GM19099 (cell line): ENCODE data around the gene IHH.

ENCODE experiments used
- POLR2A ChIP-seq: IDR thresholded peaks from 3 replicates; pipeline ENCODE4 v1.6.1; 2011; ENCODE audit warnings: low read depth; ENCODE audit not compliant: insufficient read length; ENCODE audit errors: extremely low read depth

Gene IHH

DNA sequence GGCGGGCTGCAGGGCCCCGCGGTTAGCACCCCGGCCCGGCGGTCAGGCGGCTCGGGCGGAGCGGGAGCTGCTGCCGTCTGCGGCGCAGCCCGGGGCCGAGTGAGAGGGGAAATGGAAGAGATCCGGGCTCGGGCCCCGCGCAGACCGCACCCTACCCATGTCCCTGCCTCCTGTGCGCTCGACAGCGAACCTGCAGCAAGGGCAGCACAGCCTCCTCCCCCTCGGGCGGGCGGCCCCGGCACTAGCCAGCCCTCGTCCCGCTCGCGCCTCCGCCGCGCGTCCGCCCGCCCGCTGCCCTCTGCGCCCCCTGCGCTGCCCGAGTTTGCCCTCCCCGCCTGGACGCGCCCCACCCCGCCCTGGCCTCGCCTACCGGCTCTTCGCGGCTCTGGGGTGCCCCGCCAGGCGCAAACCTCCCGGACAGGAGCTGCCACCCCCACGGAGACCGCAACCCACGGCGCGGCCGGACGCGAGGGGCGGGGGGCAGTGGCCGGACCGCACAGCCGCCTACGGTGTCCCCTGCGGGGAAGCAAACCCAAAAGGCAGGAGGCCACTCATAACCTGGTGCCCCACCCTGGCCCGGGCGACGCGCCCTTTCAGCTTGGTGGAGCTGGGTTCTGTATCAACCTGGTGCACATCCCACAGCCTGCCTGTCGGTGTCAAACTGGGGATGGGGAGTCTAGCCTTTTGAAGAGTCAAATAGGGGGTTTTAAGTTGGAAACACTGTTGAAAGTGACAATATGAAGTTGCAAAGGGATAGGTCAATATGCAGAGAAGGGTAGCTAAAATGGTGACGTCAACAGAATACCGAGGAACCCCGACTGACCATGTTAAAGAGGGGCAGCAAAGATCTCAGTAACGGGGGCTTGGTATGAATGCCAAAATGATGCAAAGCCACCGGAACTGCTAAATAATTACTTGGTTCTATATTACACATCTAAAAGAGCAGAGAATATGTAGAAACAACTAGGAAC, at the start of gene IHH:
TSS of gene IHH (minus strand) at position 101 of the 971 bp plus-strand sequence. CDS start 454 bp downstream, outside the sequence.
- TF ChIP-seq POLR2A = no peak

DNA sequence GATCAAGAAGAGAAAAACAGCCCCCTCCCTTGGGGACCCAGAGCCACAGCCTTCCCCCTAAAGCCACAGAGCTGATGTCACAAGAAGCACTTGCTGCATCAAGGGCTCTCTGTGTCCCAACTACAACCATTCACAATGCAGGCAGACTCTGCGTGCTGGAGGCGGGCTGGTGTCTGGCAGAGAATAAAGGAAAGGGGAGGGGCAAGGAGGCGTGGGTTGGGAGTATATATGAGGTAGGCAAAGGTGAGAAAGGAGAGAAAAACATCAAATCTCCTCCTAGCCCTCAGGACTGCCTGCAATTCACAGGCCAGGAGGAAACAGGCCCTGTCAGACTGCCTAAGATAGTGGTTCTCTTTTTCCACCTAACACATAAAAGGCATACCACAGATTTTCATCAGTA, 48.8 kb upstream of the IHH start:
- no peak for TF ChIP-seq POLR2A

DNA sequence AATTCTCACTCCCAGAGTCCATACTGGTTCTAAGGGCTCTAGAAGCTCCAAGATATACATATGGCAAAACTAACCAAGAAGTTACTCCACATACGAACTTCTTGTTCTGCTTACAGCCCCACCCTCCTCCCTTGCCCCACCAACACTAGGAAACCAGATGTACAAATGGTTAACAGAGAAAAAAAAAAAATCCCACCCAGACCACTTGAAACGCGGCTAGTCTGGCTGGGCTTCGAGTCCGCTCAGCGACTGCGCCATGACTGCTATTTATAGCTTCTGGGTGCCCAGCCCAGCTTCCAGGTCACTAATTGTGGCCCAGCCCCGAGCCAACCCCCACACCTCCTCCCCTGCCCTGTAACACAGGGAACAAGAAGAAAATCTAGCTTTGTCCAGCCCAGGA, 47.0 kb upstream of the IHH start:
- TF ChIP-seq POLR2A = no peak

DNA sequence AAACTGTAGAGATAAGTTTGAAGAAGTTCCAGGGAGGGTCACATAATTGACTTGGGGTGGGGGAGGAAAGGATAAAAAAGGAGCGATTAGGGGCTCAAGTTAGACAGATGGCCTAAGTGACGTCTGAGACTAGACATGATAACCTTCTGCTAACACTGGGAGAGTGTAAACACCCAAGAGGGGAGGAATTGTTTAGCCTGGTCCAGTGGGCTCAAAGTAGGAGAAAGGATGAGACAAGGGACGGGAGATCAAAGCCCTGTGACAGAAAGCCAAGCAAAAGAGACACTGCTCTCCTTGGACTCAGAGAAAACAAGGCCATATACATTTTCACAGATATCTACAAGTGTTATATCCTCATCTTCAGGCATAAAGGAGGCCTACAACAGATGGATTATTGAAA, 45.5 kb upstream of the IHH start:
- no peak for TF ChIP-seq POLR2A

- no peak for TF ChIP-seq POLR2A
These were observed 43.6 kb upstream of the IHH start for GRCh38 chr2:219104107-219105035.

GRCh38 chr2:219099329-219099728, 38.6 kb upstream of the IHH start:
- TF ChIP-seq POLR2A = no peak

GRCh38 chr2:219095406-219095935, 34.8 kb upstream of the IHH start:
- no peak for TF ChIP-seq POLR2A

- TF ChIP-seq POLR2A = no peak
These were observed 33.5 kb upstream of the IHH start for GRCh38 chr2:219094171-219094570.

DNA sequence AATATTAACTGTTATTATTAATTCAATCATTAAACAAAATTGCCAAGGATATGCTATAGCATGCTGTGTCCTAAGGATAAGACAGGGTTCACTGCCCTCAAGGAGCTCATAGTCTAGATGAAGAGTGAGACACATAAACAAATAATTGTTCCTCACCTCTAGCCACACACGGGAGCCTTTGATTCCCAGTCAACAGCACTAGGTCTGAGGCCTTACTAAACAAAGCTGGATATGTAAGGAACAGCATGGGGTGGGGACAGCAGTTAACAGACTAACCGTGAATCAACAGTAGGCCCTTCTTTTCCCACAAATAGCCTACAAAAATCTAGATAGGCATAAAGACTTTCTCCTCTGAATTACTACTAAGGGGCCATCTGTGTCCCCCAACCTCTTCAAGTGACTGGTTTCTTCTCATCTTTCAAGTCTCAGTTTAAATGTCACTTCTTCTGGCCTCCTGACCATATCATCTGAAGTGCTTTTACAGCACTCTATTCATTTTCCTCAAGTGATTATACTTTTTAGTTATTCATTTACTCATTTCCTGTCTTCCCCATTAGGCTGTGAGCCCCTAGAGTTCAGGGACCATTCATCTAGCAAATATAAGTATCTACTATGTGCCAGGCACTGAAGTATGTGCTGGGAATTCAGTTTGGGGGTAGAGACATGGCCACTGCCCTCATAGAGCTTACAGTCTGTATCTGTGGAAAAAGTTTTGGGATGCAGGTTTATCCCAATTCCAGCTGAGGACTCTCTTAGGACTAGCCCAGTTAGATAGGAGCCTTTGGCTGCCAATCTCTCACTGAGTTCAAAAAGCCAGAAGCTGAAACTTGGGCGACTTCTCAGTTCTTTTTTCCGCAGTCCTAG, 29.9 kb upstream of the IHH start:
- TF ChIP-seq POLR2A = no peak

GRCh38 chr2:219089330-219089729, 28.6 kb upstream of the IHH start:
- TF ChIP-seq POLR2A = no peak

GRCh38 chr2:219087848-219088247, 27.1 kb upstream of the IHH start:
- TF ChIP-seq POLR2A = no peak

DNA sequence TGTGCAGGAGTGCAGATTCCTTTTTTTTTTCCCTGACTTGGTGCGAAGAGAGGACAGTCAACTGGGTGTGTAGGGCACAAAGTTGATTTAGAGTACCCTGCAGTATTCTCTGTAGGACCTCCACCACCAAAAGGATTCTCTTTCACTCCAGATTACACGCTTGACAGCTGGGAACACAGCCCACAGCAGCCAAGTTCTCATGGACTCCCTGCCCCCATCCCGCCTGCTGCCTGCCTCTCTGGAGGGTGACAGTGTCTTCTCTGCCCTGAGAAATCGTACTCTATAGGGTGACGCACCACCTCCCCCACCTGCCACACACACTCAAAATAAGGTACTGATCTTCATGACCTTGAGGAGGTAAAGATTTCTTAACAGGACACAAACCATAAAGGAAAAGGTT, 26.6 kb upstream of the IHH start:
- TF ChIP-seq POLR2A = no peak

- no peak for TF ChIP-seq POLR2A
These were observed 25.5 kb upstream of the IHH start for GRCh38 chr2:219086196-219086595.

- no peak for TF ChIP-seq POLR2A
These were observed 24.1 kb upstream of the IHH start for GRCh38 chr2:219084791-219085190.
